Fibroblast of lung (primary cell): ENCODE measurements around the gene BCLAF3. TPM values are rescaled to one million over a fixed set of nuclear protein-coding genes. Genes with fewer than 3 reads are reported as not detected.

ENCODE experiments used
- DNase-seq, 2 donors: peaks; one replicate each; pipeline versions ENCODE4 v3.0.0 to v3.0.0-alpha.2; 2010; ENCODE audit warnings: low read depth in 2 of 2
- H2AFZ ChIP-seq: 2 replicates; pipeline ENCODE4 v1.5.1; 2012; ENCODE audit warnings: low read length, control low read depth, inconsistent platforms
- H3K27ac ChIP-seq: 2 replicates; pipeline ENCODE4 v1.5.1; 2011; ENCODE audit warnings: low read length, control low read depth; ENCODE audit not compliant: insufficient read depth
- H3K27me3 ChIP-seq: 2 replicates; pipeline ENCODE4 v1.5.1; 2011; ENCODE audit warnings: mild to moderate bottlenecking, low read length; ENCODE audit not compliant: control insufficient read depth, insufficient read depth
- H3K36me3 ChIP-seq: 2 replicates; pipeline ENCODE4 v1.5.1; 2011; ENCODE audit warnings: low read length; ENCODE audit not compliant: control insufficient read depth, insufficient read depth
- H3K4me1 ChIP-seq: 2 replicates; pipeline ENCODE4 v1.5.1; 2011; ENCODE audit warnings: low read length; ENCODE audit not compliant: control insufficient read depth, insufficient read depth; ENCODE audit errors: extremely low read depth
- H3K4me2 ChIP-seq: 2 replicates; pipeline ENCODE4 v1.5.1; 2011; ENCODE audit warnings: low read length, control low read depth; ENCODE audit not compliant: insufficient read depth; ENCODE audit errors: extremely low read depth
- H3K4me3 ChIP-seq, 4 experiments: fragments of 200-600 bp in 1 of 4; sonication (generic) in 1 of 4; replicated peaks in 1 of 4; 2 replicates each; pipeline ENCODE4 v1.5.1; 2011 to 2016; ENCODE audit warnings: low read length in 4 of 4, low read depth in 3 of 4, mild to moderate bottlenecking in 3 of 4, control low read depth in 2 of 4, inconsistent platforms in 1 of 4, mixed read lengths in 1 of 4; ENCODE audit not compliant: insufficient read depth in 1 of 4; ENCODE audit errors: control extremely low read depth in 1 of 4
- H3K79me2 ChIP-seq: 2 replicates; pipeline ENCODE4 v1.5.1; 2012; ENCODE audit warnings: mild to moderate bottlenecking, low read length, inconsistent platforms; ENCODE audit not compliant: control insufficient read depth, insufficient read depth
- H3K9ac ChIP-seq: 2 replicates; pipeline ENCODE4 v1.5.1; 2011; ENCODE audit warnings: mild to moderate bottlenecking, low read length, control low read depth; ENCODE audit not compliant: insufficient read depth
- H3K9me3 ChIP-seq: 2 replicates; pipeline ENCODE4 v1.5.1; 2012; ENCODE audit warnings: low read depth, low read length; ENCODE audit not compliant: control insufficient read depth, insufficient read depth
- H4K20me1 ChIP-seq: 2 replicates; pipeline ENCODE4 v1.5.1; 2011; ENCODE audit warnings: low read length; ENCODE audit not compliant: control insufficient read depth, insufficient read depth; ENCODE audit errors: extremely low read depth
- EZH2 ChIP-seq: IDR thresholded peaks from 2 replicates; pipeline ENCODE4 v1.5.1; 2012; ENCODE audit warnings: low read length, control low read depth, mild to moderate bottlenecking; ENCODE audit errors: missing control alignments
- polyA plus RNA-seq, 2 donors: library from polyadenylated mRNA; depleted of rRNA in 1 of 2; stranded (reverse) in 1 of 2; unstranded in 1 of 2; fragments of >200 nt; gene quantifications; 2 replicates each; pipeline ENCODE4 v1.2.1, GENCODE V29; 2011 to 2012; ENCODE audit warnings: missing spikeins in 1 of 2
- total RNA-seq: library from RNA; depleted of rRNA; stranded (reverse); fragments of >200 nt; gene quantifications from 2 replicates; pipeline ENCODE4 v1.2.1, GENCODE V29; 2014
- TF ChIP-seq, protein P1 (sequence below), 2 donors: IDR thresholded peaks in 1 of 2; conservative IDR thresholded peaks in 1 of 2; 1 replicate in 1 of 2; 2 replicates in 1 of 2; pipeline ENCODE4 v1.5.1; 2011 to 2012; ENCODE audit warnings: low read length in 2 of 2, control low read depth in 1 of 2, inconsistent platforms in 1 of 2, low read depth in 1 of 2, mild to moderate bottlenecking in 1 of 2

BCLAF3 gene
- total and polyA plus RNA-seq, 2 donors (not counting 1 experiment from before 2014, with no cell fraction given) = 2.9 to 10.7 TPM

DNA sequence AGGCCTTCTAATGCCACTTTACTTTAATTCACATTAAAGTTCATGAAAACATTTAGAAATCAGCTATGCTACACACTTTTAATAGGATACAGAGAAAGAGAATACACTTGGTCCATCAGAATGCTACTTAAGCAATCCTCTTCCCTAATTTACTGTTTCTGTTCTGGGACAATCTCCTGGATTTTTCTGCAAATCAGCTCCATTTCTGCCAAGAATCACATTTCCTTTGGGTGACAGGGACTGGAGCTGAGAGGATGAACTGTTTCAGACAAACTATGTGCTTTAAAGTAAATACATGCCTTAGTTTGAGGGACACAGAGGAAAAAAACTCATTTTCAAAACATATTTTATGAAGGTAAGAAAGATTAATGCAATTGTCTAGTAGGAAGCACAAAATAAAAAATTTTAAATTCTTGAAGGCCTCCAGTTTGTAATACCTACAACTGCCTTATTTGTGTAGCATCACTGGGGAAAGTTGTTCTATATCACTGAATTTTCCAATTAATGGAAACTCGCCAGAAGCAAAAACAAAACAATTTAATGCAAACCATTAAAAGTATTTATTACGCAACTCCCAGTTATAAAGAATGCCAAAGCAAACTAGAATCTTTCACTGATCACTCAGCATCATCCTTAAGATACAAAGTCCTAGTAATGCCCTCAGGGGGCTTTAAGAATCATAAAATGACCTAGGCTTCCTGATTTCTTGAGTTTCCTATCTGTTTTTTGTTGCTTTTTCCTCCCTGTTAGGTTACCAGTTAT lies 36.3 kb downstream of the BCLAF3 start:
- no peaks in the 10 kb centered on the region for H3K79me2 ChIP-seq
- no peak overlapping the region for H3K4me3 ChIP-seq
- no peak overlapping the region for H3K27ac ChIP-seq
- no peaks in the 10 kb centered on the region for H3K9me3 ChIP-seq
- no peaks in the 10 kb centered on the region for H3K27me3 ChIP-seq
- DNase-seq = peak in 1 of 2 donors; percentile 18
- no peaks in the 10 kb centered on the region for H3K4me1 ChIP-seq
- TF ChIP-seq, protein P1, sequence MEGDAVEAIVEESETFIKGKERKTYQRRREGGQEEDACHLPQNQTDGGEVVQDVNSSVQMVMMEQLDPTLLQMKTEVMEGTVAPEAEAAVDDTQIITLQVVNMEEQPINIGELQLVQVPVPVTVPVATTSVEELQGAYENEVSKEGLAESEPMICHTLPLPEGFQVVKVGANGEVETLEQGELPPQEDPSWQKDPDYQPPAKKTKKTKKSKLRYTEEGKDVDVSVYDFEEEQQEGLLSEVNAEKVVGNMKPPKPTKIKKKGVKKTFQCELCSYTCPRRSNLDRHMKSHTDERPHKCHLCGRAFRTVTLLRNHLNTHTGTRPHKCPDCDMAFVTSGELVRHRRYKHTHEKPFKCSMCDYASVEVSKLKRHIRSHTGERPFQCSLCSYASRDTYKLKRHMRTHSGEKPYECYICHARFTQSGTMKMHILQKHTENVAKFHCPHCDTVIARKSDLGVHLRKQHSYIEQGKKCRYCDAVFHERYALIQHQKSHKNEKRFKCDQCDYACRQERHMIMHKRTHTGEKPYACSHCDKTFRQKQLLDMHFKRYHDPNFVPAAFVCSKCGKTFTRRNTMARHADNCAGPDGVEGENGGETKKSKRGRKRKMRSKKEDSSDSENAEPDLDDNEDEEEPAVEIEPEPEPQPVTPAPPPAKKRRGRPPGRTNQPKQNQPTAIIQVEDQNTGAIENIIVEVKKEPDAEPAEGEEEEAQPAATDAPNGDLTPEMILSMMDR (conservative IDR thresholded peaks at IDR 0.05 in 1 of 2, IDR thresholded peaks at IDR 0.05 in 1 of 2; ENCODE audit: low read depth in 1 of 2, low read length in 2 of 2) = no peak
- no peak for TF ChIP-seq EZH2
- no peak overlapping the region for H3K9ac ChIP-seq
- H3K4me2 ChIP-seq = no peak overlapping the region
- H2AFZ ChIP-seq = no peak overlapping the region
- H3K36me3 ChIP-seq = no peaks in the 10 kb centered on the region
- H4K20me1 ChIP-seq = no peaks in the 10 kb centered on the region

DNA sequence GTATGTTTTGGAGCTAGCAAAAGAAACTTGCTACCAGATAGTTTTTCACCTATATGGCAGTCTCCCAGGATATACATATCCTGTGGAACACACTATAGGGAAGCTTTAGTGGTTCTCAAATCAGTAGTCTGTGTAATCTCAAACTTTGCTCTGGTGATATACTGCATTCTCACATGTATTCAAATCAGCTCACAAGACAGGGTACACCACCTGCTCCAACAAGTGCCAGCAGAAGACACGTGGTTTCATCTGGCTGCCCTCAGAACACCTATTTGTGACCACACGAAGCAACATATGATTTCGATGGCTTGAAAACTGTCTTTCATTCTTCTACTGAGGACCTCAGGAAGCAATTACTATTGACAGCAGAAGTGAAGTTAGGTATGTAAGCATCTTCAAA lies 37.7 kb downstream of the BCLAF3 start:
- no peaks in the 10 kb centered on the region for H3K27me3 ChIP-seq
- H3K27ac ChIP-seq = no peak overlapping the region
- H3K4me2 ChIP-seq = no peak overlapping the region
- no peaks in the 10 kb centered on the region for H3K4me1 ChIP-seq
- no peaks in the 10 kb centered on the region for H3K79me2 ChIP-seq
- H3K36me3 ChIP-seq = no peaks in the 10 kb centered on the region
- H3K9me3 ChIP-seq = no peaks in the 10 kb centered on the region
- H3K4me3 ChIP-seq = no peak overlapping the region
- no peak overlapping the region for H3K9ac ChIP-seq
- DNase-seq = no peak
- no peak for TF ChIP-seq EZH2
- TF ChIP-seq, protein P1 (conservative IDR thresholded peaks at IDR 0.05 in 1 of 2, IDR thresholded peaks at IDR 0.05 in 1 of 2; ENCODE audit: low read depth in 1 of 2, low read length in 2 of 2) = no peak
- no peak overlapping the region for H2AFZ ChIP-seq
- H4K20me1 ChIP-seq = no peaks in the 10 kb centered on the region

DNA sequence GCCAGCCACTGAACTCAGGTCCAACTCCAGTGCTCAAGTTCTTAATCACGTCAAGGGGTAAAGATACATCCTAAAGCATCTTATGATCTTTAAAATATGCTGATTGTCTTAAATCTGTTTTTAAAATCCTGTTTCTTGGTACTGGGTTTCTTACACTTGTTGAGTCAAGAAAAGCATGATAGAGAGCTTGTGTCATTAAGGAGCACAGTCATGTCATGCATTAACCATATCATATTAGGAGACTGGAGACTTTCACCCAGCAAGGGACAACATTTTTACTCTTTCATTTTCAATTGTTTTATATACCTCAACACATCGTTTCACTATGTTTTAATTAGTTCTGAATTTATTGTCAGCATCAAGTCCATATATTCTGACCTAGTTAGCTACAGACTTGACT lies 41.5 kb downstream of the BCLAF3 start:
- Histone ChIP-seq H3K9me3 (no peaks in the 10 kb centered on the region), H3K27me3 (no peaks in the 10 kb centered on the region), H3K4me3 (no peak overlapping the region), H3K4me2 (no peak overlapping the region), H2AFZ (no peak overlapping the region), H3K9ac (no peak overlapping the region), H3K27ac (no peak overlapping the region), H3K79me2 (no peaks in the 10 kb centered on the region), H4K20me1 (no peaks in the 10 kb centered on the region), H3K4me1 (no peaks in the 10 kb centered on the region), H3K36me3 (no peaks in the 10 kb centered on the region)
- no peak for DNase-seq
- no peak for TF ChIP-seq EZH2
- TF ChIP-seq, protein P1 (conservative IDR thresholded peaks at IDR 0.05 in 1 of 2, IDR thresholded peaks at IDR 0.05 in 1 of 2; ENCODE audit: low read depth in 1 of 2, low read length in 2 of 2) = no peak
